Stimulated activated naive CD8-positive, alpha-beta T cell treated with anti-CD3 and anti-CD28 coated beads, Interleukin-15, Interleukin-2, amounts not matched to agents 100 U/mL and 50 U/mL, for 24 hours (primary cell): ENCODE data around the gene SEC11A.
A peak's percentile ranks its signal among the peaks of the same experiment; 100 is the strongest.
"Not testable (repeated sequence)": the region's sequence is repeated elsewhere in the genome, so short reads cannot be mapped to it uniquely, and the experiment has no call there.

Experiments used
- ATAC-seq: fragments of 150-1000 bp; cut with Tn5 transposase; one replicate; pipeline ENCODE4 v1.10.0; 2021
- DNase-seq: peaks from one replicate; pipeline ENCODE4 v3.0.0; 2021

Gene SEC11A

DNA sequence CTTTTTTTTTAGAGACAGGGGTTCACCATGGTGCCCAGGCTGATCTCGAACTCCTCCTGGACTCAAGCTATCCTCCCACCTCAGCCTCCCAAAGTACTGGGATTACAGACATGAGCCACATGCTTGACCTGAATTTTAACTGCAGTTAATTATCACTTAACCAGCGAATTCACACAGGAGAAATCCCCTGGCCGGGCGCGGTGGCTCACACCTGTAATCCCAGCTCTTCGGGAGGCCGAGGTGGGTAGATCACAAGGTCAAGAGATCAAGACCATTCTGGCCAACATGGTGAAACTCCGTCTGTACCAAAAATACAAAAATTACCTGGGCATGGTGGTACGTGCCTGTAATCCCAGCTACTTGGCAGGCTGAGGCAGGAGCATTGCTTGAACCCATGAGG, 74.1 kb downstream of the SEC11A start:
- not testable (repeated sequence) for DNase-seq, ATAC-seq

DNA sequence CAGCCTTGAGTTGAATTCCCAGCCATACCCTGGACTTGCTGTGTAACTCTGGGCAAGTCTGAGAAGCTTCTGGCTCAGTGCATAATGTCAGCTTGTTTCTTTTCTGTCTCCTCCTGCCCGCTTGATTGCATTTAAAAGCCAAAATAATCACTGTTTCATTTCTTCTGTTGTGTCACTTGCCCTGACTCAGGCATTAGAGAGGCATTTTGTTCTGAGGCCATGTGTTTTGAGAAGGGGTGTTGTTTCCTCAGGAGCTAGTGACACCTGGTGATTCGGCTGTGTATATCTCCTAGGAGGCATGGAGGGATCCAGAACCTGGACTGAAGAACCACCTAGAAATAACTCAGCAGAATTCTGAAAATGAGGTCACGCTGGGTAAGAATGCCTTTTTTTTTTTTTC, 77.8 kb downstream of the SEC11A start:
- DNase-seq (no peak), ATAC-seq (no peak)

DNA sequence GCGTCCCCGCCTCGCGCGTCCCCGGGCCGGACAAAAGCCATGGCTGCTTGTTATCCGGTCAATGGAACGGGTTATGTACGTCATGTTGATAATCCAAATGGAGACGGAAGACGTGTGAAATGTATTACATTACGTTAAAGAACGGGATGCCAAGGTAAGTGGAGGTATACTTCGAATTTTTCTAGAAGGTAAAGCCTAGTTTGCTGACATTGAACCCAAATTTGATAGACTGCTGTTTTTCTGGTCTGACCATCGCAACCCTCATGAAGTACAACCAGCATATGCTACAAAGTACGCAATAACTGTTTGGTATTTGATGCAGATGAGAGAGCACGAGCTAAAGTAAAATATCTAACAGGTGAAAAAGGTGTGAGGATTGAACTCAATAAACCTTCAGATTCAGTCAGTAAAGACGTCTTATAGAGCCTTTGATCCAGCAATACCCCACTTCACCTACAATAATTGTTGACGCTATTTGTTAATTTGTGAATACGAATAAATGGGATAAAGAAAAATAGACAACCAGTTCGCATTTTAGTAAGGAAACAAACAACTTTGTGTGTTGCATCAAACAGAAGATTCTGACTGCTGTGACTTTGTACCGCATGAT, 81.6 kb downstream of the SEC11A start:
- ATAC-seq (no peak), DNase-seq (no peak)

DNA sequence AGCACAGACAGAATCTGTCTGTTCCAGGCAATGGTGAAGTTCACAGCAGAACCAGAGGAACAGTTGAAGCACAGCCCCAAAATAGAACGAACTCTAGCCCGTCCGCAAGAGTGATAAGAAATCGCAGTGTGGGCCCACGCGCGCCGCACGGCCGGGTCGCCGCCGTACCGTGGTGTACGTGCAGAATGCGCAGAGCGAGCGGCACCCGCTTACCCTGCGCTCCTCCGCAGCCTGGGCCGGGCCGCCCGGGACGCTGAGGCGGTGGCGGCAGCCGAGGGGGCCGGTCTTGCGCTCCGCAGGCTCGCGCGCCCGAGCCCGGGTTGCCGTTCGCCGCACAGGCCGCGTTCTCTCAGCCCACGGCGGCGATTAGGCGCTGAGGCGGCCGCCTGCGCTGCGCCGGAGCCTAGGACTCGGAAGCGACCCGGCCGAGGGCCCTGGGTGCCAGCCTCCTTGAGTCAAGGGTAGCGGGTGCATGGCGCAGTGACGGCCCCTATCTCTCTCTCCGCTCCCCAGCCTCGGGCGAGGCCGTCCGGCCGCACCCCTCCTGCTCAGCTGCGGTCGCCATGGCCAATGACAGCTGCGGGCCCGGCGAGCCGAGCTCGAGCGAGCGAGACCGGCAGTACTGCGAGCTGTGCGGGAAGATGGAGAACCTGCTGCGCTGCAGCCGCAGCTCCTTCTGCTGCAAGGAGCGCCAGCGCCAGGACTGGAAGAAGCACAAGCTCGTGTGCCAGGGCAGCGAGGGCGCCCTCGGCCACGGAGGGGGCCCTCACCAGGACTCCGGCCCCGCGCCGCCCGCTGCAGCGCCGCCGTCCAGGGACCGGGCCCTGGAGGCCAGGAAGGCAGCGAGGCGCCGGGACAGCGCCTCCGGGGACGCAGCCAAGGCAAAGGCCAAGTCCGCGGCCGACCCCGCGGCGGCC, 82.4 kb downstream of the SEC11A start:
- peak; percentile 80 for DNase-seq

DNA sequence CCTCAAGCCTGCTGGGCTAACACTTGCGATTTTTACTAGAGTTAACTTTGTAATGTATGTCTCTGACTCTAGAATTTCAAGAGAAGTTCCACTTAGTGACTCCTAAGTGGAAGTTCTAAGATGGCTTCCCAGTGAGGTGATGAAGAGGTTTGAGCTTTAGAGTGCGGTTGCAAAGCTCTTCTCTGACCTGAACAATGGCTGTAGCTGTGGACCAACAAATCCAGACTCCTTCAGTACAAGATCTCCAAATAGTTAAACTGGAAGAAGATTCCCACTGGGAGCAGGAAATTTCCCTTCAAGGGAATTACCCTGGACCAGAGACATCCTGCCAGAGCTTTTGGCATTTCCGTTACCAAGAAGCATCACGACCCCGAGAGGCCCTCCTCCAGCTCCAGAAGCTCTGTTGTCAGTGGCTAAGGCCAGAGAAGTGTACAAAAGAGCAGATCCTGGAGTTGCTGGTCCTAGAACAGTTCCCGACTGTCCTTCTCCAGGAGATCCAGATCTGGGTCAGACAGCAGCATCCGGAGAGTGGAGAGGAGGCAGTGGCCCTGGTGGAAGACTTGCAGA, 84.2 kb downstream of the SEC11A start:
- no peak for ATAC-seq
- DNase-seq = peak; percentile 31

More for the DNA sequence above, 82.4 kb downstream of the SEC11A start:
- peak; percentile 64 for ATAC-seq

DNA sequence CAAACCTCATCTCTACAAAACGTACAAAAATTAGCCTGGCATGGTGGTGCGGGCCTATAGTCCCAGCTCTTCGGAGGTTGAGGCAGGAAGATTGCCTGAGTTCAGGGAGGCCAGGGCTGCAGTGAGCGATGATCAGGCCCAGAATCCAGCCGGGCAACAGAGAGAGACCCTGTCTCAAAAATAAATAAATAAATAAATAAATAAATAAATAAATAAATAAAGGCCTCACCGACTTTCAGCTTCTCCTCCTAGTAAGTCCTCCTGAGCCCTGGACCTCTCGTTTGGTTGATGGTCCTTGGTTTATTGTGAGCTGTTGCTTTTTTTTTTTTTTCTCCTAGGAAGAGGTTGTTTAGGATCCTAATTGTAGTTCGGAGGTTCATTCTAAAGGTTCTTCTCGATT, 86.9 kb downstream of the SEC11A start:
- no peak for ATAC-seq
- DNase-seq = no peak

DNA sequence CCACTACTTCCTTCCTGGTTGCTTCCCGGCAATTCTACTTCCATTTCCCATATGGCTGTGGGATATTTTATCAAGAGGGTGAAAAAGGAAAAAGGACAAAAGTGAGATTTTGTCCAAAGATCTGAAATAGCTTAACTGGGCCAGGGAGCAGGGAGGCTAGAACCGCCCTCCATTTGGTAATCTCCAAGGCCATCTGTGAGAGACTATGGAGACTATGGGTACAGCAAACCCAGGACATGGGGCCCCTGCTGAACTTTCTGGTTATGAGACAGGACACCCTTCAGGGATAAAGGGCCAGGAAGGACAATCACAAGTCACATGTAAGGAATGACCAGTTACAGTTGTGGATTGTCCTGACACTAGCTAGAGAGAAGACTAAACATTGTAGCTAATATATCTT, 90.8 kb downstream of the SEC11A start:
- ATAC-seq = no peak
- no peak for DNase-seq

DNA sequence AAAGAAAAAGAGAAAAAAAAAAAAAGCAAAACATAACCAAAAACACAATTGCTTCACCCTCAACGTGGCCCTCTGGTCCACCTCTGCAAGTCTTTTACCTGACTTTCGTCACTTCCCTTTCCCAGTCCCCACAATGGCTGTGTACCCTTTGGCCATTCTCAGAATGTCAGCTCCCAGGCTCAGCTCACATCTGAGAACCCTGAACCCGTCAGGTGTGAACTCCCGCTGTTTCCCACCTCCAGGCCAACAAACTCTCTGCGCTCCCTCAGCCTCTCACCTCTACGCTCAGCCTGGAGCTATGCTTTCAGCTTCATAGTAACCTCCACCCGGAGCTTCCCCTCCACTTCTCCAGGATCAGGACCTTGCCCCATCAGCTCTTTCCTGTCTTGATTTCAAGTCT, 91.6 kb downstream of the SEC11A start:
- ATAC-seq = no peak
- DNase-seq = no peak

DNA sequence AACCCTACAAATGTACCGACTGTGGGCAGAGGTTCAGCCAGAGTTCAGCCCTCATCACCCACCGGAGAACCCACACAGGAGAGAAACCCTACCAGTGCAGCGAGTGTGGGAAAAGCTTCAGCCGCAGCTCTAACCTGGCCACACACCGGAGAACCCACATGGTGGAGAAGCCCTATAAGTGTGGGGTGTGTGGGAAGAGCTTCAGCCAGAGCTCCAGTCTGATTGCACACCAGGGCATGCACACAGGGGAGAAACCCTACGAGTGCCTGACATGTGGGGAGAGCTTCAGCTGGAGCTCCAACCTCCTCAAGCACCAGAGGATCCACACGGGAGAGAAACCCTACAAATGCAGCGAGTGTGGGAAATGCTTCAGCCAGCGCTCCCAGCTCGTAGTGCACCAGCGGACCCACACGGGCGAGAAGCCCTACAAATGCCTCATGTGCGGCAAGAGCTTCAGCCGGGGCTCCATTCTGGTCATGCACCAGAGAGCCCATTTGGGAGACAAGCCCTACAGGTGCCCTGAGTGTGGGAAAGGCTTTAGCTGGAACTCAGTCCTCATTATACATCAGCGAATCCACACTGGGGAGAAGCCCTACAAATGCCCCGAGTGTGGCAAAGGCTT, 94.5 kb downstream of the SEC11A start:
- DNase-seq = no peak

DNA sequence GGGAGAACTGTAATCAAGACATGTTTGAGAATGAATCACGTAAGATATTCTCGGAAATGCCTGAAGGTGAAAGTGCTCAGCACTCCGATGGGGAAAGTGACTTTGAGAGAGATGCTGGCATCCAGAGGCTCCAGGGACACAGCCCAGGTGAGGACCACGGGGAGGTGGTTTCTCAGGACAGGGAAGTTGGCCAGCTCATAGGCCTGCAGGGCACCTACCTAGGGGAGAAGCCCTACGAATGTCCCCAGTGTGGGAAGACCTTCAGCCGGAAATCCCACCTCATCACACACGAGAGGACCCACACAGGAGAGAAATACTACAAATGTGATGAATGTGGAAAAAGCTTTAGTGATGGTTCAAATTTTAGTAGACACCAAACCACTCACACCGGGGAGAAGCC, 95.3 kb downstream of the SEC11A start:
- no peak for ATAC-seq
- DNase-seq = no peak

More for the DNA sequence above, 94.5 kb downstream of the SEC11A start:
- no peak for ATAC-seq
